Astrocyte (in vitro differentiated cells and primary cell): ENCODE measurements around the gene PRRT4.

ENCODE experiments used
- EZH2 ChIP-seq: IDR thresholded peaks from 2 replicates; pipeline ENCODE4 v1.6.1; 2012; ENCODE audit warnings: mild to moderate bottlenecking, low read length, inconsistent platforms; ENCODE audit not compliant: insufficient read depth
- TF ChIP-seq, protein P1 (sequence below): IDR thresholded peaks from 2 replicates; pipeline ENCODE4 v1.5.1; 2011; ENCODE audit warnings: low read depth, mild to moderate bottlenecking, inconsistent platforms, low read length, moderate library complexity; ENCODE audit not compliant: insufficient read depth

DNA sequence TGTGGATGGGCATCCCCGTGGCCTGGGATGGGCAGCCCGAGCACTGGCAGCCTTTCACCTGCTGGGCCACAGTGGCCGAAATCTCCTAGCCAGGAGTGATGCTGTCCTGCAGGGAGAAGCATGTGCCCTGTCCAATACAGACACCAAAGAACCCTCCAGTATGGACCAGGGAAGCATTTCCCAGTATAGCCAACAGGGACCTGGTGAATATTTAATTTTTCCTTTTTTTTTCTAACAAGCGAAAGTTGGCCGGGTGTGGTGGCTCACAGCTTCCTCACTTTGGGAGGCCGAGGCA is 37.3 kb upstream of the PRRT4 start:
- TF ChIP-seq, protein P1, sequence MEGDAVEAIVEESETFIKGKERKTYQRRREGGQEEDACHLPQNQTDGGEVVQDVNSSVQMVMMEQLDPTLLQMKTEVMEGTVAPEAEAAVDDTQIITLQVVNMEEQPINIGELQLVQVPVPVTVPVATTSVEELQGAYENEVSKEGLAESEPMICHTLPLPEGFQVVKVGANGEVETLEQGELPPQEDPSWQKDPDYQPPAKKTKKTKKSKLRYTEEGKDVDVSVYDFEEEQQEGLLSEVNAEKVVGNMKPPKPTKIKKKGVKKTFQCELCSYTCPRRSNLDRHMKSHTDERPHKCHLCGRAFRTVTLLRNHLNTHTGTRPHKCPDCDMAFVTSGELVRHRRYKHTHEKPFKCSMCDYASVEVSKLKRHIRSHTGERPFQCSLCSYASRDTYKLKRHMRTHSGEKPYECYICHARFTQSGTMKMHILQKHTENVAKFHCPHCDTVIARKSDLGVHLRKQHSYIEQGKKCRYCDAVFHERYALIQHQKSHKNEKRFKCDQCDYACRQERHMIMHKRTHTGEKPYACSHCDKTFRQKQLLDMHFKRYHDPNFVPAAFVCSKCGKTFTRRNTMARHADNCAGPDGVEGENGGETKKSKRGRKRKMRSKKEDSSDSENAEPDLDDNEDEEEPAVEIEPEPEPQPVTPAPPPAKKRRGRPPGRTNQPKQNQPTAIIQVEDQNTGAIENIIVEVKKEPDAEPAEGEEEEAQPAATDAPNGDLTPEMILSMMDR: peak; percentile 8
- no peak for TF ChIP-seq EZH2
